ENCODE measurements around the gene UBE2S.
"Not testable (repeated sequence)": the region's sequence is repeated elsewhere in the genome, so short reads cannot be mapped to it uniquely, and the experiment has no call there.

UBE2S gene

GRCh38 chr19:55407550-55407799 lies at the start of gene UBE2S:
Gene UBE2S (minus strand): TSS chr19:55407788. CDS start chr19:55407589, 199 bp downstream.
- DNase-seq (ENCODE audit: low read depth): not testable (repeated sequence)

- no peak for DNase-seq (ENCODE audit: low read depth)
These were observed 48.8 kb upstream of the UBE2S start for GRCh38 chr19:55456347-55456746.

- DNase-seq (ENCODE audit: low read depth): no peak
These were observed 48.1 kb upstream of the UBE2S start for GRCh38 chr19:55455576-55456235.

- no peak for DNase-seq (ENCODE audit: low read depth)
These were observed 47.2 kb upstream of the UBE2S start for GRCh38 chr19:55454787-55455243.

- DNase-seq (ENCODE audit: low read depth): no peak
These were observed 46.1 kb upstream of the UBE2S start for GRCh38 chr19:55453511-55454260.

GRCh38 chr19:55452749-55453346 lies 45.3 kb upstream of the UBE2S start:
- DNase-seq (ENCODE audit: low read depth): peak; percentile 17

GRCh38 chr19:55451965-55452748 lies 44.6 kb upstream of the UBE2S start:
- peak; percentile 20 for DNase-seq (ENCODE audit: low read depth)

GRCh38 chr19:55451163-55451964 lies 43.8 kb upstream of the UBE2S start:
- no peak for DNase-seq (ENCODE audit: low read depth)

GRCh38 chr19:55449469-55449868 lies 41.9 kb upstream of the UBE2S start:
- DNase-seq (ENCODE audit: low read depth): no peak

GRCh38 chr19:55448175-55448490 lies 40.5 kb upstream of the UBE2S start:
- not testable (repeated sequence) for DNase-seq (ENCODE audit: low read depth)

GRCh38 chr19:55447421-55448174 lies 40.0 kb upstream of the UBE2S start:
- no peak for DNase-seq (ENCODE audit: low read depth)

- no peak for DNase-seq (ENCODE audit: low read depth)
These were observed 38.5 kb upstream of the UBE2S start for GRCh38 chr19:55446060-55446459.

- no peak for DNase-seq (ENCODE audit: low read depth)
These were observed 37.1 kb upstream of the UBE2S start for GRCh38 chr19:55444646-55445045.

- DNase-seq (ENCODE audit: low read depth): no peak
These were observed 36.4 kb upstream of the UBE2S start for GRCh38 chr19:55443824-55444480.

- DNase-seq (ENCODE audit: low read depth): no peak
These were observed 35.6 kb upstream of the UBE2S start, which contains the start of gene SHISA7 for GRCh38 chr19:55443045-55443823. Gene SHISA7 (minus strand): TSS chr19:55443300. CDS start chr19:55442863, 437 bp downstream.

GRCh38 chr19:55442372-55442961 lies 34.9 kb upstream of the UBE2S start:
- no peak for DNase-seq (ENCODE audit: low read depth)

- no peak for DNase-seq (ENCODE audit: low read depth)
These were observed 34.2 kb upstream of the UBE2S start for GRCh38 chr19:55441692-55442321.

GRCh38 chr19:55441319-55441691 lies 33.7 kb upstream of the UBE2S start:
- no peak for DNase-seq (ENCODE audit: low read depth)

Measured in T-helper 22 cell (primary cell).